ENCODE data around the gene VAT1L. TPM values are rescaled to one million over a fixed set of nuclear protein-coding genes. Genes with fewer than 3 reads are reported as not detected.

VAT1L gene
- total and polyA plus RNA-seq, 2 experiments from 2014 or later, result 11.0 to 24.4 TPM

GRCh38 chr16:77895962-77896361 lies 107.6 kb downstream of the VAT1L start:
- Histone ChIP-seq H3K27ac (ENCODE audit: low read depth) (no peak overlapping the region), H3F3A (replicated peaks; ENCODE audit: low read depth) (no peaks in the 10 kb centered on the region), H2AFZ (no peak overlapping the region), H3K4me3 (no peak overlapping the region), H3K4me1 (ENCODE audit: insufficient read depth) (peaks cover 12% of the 10 kb centered on the region), H3K9me2 (ENCODE audit: insufficient read depth) (no peaks in the 10 kb centered on the region), H3K4me2 (no peak overlapping the region), H3K36me3 (ENCODE audit: insufficient read depth) (no peaks in the 10 kb centered on the region), H4K20me1 (replicated peaks; ENCODE audit: insufficient read depth) (no peaks in the 10 kb centered on the region), H3K79me2 (replicated peaks; ENCODE audit: insufficient read depth) (no peaks in the 10 kb centered on the region), H3K27me3 (ENCODE audit: insufficient read depth) (no peaks in the 10 kb centered on the region)
- Mint-ChIP-seq H3K27me3 (ENCODE audit: insufficient read depth, low read depth, poor library complexity) (peaks cover 2% of the 10 kb centered on the region), H3K4me3 (no peak overlapping the region), H3K27ac (no peak overlapping the region), H3K4me1 (peaks cover 17% of the 10 kb centered on the region), H3K36me3 (ENCODE audit: low read depth) (no peaks in the 10 kb centered on the region), H3K9me3 (no peaks in the 10 kb centered on the region)
- ATAC-seq (no peak), DNase-seq (ENCODE audit: low spot score) (no peak)
- no peak for TF ChIP-seq STAT1 (IDR thresholded peaks at IDR 0.05; ENCODE audit: unreplicated experiment)
- no peak for TF ChIP-seq EZH2 (IDR thresholded peaks at IDR 0.05; ENCODE audit: low read depth, unreplicated experiment)
- TF ChIP-seq ZNF331 (CRISPR knock-in tag; IDR thresholded peaks at IDR 0.05; ENCODE audit: low read depth), result no peak
- TF ChIP-seq CTCF (conservative IDR thresholded peaks at IDR 0.05; ENCODE audit: low read depth in 2 of 2), result no peak
- no peak for TF ChIP-seq CREB1 (CRISPR knock-in tag; IDR thresholded peaks at IDR 0.05; ENCODE audit: low read depth)
- no peak for TF ChIP-seq ETS1 (IDR thresholded peaks at IDR 0.05)
- no peak for TF ChIP-seq POLR2AphosphoS5 (IDR thresholded peaks at IDR 0.05; ENCODE audit: low read depth)
- TF ChIP-seq NANOG (IDR thresholded peaks at IDR 0.05; ENCODE audit: borderline replicate concordance), result no peak
- no peak for TF ChIP-seq ZNF114 (CRISPR knock-in tag; IDR thresholded peaks at IDR 0.05)
- TF ChIP-seq JUNB (IDR thresholded peaks at IDR 0.05; ENCODE audit: unreplicated experiment), result no peak
- TF ChIP-seq, protein P1, sequence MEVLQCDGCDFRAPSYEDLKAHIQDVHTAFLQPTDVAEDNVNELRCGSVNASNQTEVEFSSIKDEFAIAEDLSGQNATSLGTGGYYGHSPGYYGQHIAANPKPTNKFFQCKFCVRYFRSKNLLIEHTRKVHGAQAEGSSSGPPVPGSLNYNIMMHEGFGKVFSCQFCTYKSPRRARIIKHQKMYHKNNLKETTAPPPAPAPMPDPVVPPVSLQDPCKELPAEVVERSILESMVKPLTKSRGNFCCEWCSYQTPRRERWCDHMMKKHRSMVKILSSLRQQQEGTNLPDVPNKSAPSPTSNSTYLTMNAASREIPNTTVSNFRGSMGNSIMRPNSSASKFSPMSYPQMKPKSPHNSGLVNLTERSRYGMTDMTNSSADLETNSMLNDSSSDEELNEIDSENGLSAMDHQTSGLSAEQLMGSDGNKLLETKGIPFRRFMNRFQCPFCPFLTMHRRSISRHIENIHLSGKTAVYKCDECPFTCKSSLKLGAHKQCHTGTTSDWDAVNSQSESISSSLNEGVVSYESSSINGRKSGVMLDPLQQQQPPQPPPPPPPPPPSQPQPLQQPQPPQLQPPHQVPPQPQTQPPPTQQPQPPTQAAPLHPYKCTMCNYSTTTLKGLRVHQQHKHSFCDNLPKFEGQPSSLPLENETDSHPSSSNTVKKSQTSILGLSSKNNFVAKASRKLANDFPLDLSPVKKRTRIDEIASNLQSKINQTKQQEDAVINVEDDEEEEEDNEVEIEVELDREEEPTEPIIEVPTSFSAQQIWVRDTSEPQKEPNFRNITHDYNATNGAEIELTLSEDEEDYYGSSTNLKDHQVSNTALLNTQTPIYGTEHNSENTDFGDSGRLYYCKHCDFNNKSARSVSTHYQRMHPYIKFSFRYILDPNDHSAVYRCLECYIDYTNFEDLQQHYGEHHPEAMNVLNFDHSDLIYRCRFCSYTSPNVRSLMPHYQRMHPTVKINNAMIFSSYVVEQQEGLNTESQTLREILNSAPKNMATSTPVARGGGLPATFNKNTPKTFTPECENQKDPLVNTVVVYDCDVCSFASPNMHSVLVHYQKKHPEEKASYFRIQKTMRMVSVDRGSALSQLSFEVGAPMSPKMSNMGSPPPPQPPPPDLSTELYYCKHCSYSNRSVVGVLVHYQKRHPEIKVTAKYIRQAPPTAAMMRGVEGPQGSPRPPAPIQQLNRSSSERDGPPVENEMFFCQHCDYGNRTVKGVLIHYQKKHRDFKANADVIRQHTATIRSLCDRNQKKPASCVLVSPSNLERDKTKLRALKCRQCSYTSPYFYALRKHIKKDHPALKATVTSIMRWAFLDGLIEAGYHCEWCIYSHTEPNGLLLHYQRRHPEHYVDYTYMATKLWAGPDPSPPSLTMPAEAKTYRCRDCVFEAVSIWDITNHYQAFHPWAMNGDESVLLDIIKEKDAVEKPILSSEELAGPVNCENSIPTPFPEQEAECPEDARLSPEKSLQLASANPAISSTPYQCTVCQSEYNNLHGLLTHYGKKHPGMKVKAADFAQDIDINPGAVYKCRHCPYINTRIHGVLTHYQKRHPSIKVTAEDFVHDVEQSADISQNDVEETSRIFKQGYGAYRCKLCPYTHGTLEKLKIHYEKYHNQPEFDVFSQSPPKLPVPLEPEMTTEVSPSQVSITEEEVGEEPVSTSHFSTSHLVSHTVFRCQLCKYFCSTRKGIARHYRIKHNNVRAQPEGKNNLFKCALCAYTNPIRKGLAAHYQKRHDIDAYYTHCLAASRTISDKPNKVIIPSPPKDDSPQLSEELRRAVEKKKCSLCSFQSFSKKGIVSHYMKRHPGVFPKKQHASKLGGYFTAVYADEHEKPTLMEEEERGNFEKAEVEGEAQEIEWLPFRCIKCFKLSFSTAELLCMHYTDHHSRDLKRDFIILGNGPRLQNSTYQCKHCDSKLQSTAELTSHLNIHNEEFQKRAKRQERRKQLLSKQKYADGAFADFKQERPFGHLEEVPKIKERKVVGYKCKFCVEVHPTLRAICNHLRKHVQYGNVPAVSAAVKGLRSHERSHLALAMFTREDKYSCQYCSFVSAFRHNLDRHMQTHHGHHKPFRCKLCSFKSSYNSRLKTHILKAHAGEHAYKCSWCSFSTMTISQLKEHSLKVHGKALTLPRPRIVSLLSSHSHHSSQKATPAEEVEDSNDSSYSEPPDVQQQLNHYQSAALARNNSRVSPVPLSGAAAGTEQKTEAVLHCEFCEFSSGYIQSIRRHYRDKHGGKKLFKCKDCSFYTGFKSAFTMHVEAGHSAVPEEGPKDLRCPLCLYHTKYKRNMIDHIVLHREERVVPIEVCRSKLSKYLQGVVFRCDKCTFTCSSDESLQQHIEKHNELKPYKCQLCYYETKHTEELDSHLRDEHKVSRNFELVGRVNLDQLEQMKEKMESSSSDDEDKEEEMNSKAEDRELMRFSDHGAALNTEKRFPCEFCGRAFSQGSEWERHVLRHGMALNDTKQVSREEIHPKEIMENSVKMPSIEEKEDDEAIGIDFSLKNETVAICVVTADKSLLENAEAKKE (CRISPR knock-in tag; IDR thresholded peaks at IDR 0.05), result no peak

Data from GM23338 (cell line).